ENCODE measurements around the gene SMAD7.
A peak's percentile ranks its signal among the peaks of the same experiment; 100 is the strongest.

Gene SMAD7

DNA sequence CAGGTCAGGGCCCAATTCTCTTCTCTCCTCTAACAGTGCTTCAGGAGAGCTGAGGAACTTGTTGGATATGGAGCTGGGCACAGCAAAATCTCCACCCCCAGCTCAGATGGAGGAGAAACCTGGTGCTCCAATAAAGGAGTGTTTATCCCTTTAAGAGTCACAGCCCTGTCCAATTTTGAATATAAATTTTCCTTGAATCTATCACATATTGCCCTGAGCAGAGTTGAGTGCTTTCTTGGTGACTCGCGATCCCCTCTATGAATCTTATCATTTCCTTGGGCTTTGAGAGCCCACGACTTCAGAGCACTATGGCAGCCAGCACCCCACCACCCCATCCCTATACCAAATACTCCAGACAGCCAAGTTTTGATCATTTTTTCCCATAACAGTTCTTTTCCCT lies 34.4 kb upstream of the SMAD7 start:
- TF ChIP-seq, protein P1, sequence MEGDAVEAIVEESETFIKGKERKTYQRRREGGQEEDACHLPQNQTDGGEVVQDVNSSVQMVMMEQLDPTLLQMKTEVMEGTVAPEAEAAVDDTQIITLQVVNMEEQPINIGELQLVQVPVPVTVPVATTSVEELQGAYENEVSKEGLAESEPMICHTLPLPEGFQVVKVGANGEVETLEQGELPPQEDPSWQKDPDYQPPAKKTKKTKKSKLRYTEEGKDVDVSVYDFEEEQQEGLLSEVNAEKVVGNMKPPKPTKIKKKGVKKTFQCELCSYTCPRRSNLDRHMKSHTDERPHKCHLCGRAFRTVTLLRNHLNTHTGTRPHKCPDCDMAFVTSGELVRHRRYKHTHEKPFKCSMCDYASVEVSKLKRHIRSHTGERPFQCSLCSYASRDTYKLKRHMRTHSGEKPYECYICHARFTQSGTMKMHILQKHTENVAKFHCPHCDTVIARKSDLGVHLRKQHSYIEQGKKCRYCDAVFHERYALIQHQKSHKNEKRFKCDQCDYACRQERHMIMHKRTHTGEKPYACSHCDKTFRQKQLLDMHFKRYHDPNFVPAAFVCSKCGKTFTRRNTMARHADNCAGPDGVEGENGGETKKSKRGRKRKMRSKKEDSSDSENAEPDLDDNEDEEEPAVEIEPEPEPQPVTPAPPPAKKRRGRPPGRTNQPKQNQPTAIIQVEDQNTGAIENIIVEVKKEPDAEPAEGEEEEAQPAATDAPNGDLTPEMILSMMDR (conservative IDR thresholded peaks at IDR 0.05), result no peak
- no peak overlapping the region for H3K27ac ChIP-seq

DNA sequence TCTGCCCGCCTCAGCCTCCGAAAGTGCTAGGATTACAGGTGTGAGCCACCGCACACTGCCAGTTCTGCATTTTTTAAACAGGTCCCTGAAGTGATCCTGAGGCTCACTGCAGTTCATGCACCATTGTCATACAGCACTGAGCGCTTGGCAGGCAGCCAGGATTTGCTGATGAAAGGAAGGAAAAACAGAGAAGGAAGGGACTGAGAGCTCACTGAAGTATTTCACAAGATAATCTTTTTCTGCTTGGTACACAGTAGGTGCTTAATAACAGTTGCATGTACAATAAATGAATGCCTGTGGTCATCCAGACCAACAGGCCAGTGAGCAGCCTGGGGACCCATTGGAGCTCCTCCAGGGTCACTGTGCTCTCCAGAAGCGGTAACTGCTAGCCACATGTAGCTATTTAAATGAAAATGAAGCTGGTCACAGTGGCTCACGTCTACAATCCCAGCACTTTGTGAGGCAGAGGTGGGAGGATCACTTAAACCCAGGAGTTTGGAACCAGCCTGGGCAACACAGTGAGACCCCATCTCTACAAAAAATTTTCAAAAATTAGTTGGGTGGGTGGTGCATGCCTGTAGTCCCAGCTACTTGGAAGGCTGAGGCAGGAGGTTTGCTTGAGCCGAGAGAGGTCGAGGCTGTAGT lies 33.1 kb upstream of the SMAD7 start:
- TF ChIP-seq, protein P1 (conservative IDR thresholded peaks at IDR 0.05), result no peak
- peak overlapping the region; percentile 11; the same call in 1 of the 2 replicates for H3K27ac ChIP-seq

DNA sequence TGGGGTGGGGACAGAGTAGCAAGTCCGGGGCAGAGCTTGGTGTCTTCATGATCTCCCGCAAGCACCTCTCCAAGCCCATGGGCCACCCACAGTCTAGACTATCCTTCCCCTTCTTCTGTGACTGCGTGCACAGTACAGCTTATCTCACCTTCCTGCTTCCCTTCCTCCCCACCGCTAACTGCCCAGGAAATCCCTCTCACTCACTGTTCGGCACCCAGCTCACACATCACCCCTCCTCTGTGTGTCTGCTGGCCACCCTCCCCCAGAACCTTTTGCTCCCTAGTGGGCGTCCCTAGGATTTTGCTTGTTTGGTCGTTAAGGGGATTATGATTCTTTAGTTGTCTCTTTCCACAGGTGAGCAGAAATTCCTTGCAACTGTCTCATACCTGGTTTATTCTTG lies 31.5 kb upstream of the SMAD7 start:
- TF ChIP-seq, protein P1 (conservative IDR thresholded peaks at IDR 0.05), result no peak
- H3K27ac ChIP-seq, result no peak overlapping the region; the same call in 1 of the 2 replicates

DNA sequence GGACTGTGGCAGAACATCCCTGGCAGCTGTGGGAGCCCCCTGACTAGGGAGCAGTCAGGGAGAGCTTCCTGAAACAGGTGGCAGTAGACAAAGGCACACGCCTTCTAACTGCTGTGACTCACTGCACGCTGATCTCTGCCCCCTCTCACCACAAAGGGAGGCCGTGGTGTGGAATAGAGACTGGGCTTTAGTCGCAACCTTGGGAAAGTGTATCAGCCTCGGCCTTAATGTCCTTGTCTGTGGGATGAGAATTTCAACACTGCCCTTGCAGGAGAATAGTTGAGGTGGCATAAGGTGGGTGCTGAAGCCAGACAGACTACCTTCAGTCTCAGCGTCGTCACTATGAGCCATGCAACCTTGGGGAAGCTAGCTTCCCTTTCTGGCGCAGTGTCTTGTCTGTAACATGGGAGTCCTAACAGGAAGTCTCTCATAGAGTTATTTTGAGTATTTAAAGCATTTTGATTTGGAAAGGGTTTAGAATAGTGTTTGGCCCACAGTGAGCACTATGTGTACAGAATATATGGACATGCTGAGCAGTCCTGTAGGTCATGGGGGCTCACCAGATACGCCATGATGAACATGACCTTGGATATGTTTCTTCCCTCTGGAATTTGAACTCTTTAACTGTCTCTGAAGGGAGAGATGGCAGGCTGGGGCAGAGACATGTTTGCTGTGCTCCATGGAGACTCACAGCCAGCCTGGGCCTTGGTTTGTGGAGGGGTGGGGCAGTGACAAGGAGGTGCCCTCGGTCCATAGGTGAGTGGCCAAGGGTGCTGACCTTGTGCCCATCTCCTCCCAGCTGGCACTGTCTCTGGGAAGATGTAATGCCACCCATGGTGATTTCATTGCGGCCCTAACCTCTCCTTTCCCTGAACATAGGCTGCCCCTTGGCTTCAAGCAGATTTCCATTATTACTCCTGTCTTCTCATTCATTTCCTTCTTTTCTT lies 29.5 kb upstream of the SMAD7 start:
- no peak overlapping the region for H3K27ac ChIP-seq
- TF ChIP-seq, protein P1 (conservative IDR thresholded peaks at IDR 0.05), result no peak

DNA sequence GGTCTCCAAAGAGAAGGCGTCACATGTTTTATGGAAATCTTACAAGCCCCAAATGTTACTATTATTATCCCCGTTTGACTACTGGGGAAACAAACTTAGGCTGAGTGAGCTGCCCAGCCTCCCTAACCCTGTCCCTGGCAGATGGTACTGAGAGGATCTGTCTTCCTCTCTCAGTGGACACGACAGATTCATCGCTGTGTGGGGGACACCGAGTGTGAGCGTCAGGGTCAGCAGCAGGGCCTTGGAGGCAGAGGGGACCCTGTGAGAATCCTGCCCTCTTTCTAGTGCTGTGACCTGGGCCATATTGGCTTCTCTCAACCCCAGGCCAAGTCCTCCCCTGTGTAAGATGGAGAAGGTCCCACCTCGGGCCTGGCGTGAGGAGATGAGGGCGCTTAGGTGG lies 27.1 kb upstream of the SMAD7 start:
- no peak overlapping the region for H3K27ac ChIP-seq
- TF ChIP-seq, protein P1 (conservative IDR thresholded peaks at IDR 0.05), result no peak

DNA sequence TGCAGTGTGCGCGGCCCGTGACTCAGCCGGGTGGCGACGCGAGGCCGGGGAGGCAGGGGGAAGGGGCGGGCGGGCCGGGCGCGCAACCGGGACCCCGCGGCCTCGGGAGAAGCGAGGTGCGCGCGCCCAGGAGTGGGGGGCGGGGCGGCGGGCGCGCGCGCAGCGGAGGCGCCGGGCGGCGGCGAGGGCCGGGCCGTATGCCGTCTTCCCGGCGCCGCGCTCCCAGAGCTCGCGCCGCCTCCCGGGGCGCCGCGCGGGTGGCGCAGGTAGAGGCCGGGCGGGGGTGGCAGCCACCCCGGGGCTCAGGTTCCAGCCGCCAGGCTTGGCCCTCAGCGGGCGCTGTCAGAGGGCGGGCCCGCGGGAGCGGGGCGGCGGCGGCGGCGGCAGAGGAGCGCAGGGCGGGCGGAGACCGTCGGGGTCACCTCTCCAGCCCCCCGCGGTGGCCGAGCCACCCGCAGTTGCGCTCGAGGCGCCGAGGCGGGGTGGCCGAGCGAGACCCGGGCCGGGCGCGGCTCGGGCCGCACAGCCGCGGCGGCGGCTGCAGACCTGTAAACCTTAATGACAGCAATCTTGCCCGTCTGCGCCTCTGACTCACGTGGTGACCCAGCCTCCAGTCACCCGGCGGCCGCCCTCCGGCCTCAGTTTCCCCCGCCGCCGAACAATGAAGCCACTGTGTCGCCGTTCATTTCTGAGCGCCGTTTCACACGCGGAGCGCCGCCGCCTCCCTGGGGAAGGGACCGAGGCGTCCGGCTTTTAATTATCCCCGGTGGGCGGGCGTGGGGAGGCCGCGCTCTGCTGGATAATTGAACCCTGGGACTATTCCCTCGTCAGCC lies 25.3 kb upstream of the SMAD7 start:
- peak overlapping the region; percentile 80 for H3K27ac ChIP-seq
- TF ChIP-seq, protein P1 (conservative IDR thresholded peaks at IDR 0.05), result no peak

Measured in VCaP (cell line).